SU-DHL-6 (cell line): ENCODE data around the gene KIF13A.

Source experiments
- H2AFZ ChIP-seq: fragments of 200-600 bp; sonication (generic); 2 replicates; pipeline ENCODE4 v1.6.1; 2014; ENCODE audit warnings: low read depth, mild to moderate bottlenecking, moderate library complexity, mixed read lengths, antibody characterized with exemption, low read length; ENCODE audit not compliant: severe bottlenecking
- H3F3A ChIP-seq: fragments of 200-600 bp; shearing (Covaris generic); 2 replicates; pipeline ENCODE4 v1.6.0; 2016; ENCODE audit warnings: antibody characterized with exemption, mild to moderate bottlenecking; ENCODE audit not compliant: insufficient read depth
- H3K27ac ChIP-seq: fragments of 200-600 bp; sonication (generic); 2 replicates; pipeline ENCODE4 v1.5.1; 2016; ENCODE audit warnings: low read depth, mild to moderate bottlenecking, low read length, moderate library complexity, mixed read lengths
- H3K27me3 ChIP-seq: fragments of 200-600 bp; sonication (generic), shearing (Covaris generic); 2 replicates; pipeline ENCODE4 v1.6.0; 2014; ENCODE audit warnings: mild to moderate bottlenecking, low read length
- H3K36me3 ChIP-seq: fragments of 200-600 bp; sonication (generic); 2 replicates; pipeline ENCODE4 v1.6.1; 2014; ENCODE audit warnings: mild to moderate bottlenecking, low read length, mixed read lengths
- H3K4me2 ChIP-seq: fragments of 300-600, 200-600 bp; shearing (Covaris generic), sonication (generic); 2 replicates; pipeline ENCODE4 v1.6.0; 2014; ENCODE audit warnings: low read length, low read depth, mild to moderate bottlenecking; ENCODE audit not compliant: poor library complexity, severe bottlenecking
- H3K4me3 ChIP-seq: fragments of 200-600 bp; sonication (generic); 2 replicates; pipeline ENCODE4 v1.5.1; 2014; ENCODE audit warnings: antibody characterized with exemption, low read length, mild to moderate bottlenecking, mixed read lengths; ENCODE audit not compliant: insufficient read depth, poor library complexity, severe bottlenecking
- H3K79me2 ChIP-seq: fragments of 200-600 bp; sonication (generic); 2 replicates; pipeline ENCODE4 v1.6.1; 2014; ENCODE audit warnings: mild to moderate bottlenecking, low read length, moderate library complexity; ENCODE audit not compliant: insufficient read depth
- H3K9ac ChIP-seq: fragments of 200-600 bp; sonication (generic); 2 replicates; pipeline ENCODE4 v1.7.0; 2014; ENCODE audit warnings: mild to moderate bottlenecking, low read length
- H3K9me2 ChIP-seq: fragments of 200-600 bp; sonication (generic); replicated peaks from 2 replicates; pipeline ENCODE4 v1.6.1; 2014; ENCODE audit warnings: low read length; ENCODE audit not compliant: insufficient read depth
- H3K9me3 ChIP-seq: fragments of 200-600 bp; sonication (generic); 2 replicates; pipeline ENCODE4 v1.6.1; 2014; ENCODE audit warnings: low read length, mixed read lengths; ENCODE audit not compliant: insufficient read depth
- H4K20me1 ChIP-seq: fragments of 200-600 bp; sonication (generic); 2 replicates; pipeline ENCODE4 v1.6.1; 2014; ENCODE audit warnings: low read depth, mild to moderate bottlenecking, antibody characterized with exemption, low read length, moderate library complexity, mixed read lengths
- EZH2phosphoT487 ChIP-seq: fragments of 200-600 bp; sonication (generic), shearing (Covaris generic); conservative IDR thresholded peaks from 2 replicates; pipeline ENCODE4 v1.6.1; 2018; ENCODE audit warnings: mild to moderate bottlenecking, antibody characterized with exemption, low read length, moderate library complexity, mixed read lengths
- TF ChIP-seq, protein P1 (sequence below): fragments of 200-600 bp; sonication (generic); IDR thresholded peaks from one replicate; pipeline ENCODE4 v1.5.1; 2017; ENCODE audit warnings: antibody characterized with exemption, mild to moderate bottlenecking, low read length, moderate library complexity; ENCODE audit not compliant: insufficient read depth, poor library complexity, severe bottlenecking

Gene KIF13A

DNA sequence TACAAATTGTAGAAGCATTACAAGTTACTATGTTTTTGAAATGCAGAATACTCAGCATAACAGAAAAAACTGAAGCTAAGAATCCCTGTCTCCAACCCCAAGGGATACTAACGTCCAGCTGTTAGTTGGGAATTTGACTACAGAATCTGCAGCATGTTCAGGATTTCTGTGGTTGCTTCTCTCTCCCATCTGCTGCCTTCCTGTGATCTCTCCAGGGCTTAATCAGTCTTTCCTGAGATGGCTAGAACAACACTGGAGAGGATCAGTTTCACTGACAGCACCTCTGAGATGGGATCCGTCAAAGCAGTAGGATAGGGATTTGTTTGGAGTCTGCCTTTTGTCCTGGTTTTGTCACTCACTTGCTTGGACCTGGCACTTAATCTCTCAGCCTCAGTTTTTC, 207.4 kb downstream of the KIF13A start:
- H3K4me3 ChIP-seq: no peak overlapping the region
- H3K9me2 ChIP-seq: no peaks in the 10 kb centered on the region
- no peaks in the 10 kb centered on the region for H3K36me3 ChIP-seq
- H3F3A ChIP-seq: no peaks in the 10 kb centered on the region
- H3K9me3 ChIP-seq: no peaks in the 10 kb centered on the region
- H4K20me1 ChIP-seq: no peaks in the 10 kb centered on the region
- H2AFZ ChIP-seq: no peak overlapping the region
- TF ChIP-seq, protein P1, sequence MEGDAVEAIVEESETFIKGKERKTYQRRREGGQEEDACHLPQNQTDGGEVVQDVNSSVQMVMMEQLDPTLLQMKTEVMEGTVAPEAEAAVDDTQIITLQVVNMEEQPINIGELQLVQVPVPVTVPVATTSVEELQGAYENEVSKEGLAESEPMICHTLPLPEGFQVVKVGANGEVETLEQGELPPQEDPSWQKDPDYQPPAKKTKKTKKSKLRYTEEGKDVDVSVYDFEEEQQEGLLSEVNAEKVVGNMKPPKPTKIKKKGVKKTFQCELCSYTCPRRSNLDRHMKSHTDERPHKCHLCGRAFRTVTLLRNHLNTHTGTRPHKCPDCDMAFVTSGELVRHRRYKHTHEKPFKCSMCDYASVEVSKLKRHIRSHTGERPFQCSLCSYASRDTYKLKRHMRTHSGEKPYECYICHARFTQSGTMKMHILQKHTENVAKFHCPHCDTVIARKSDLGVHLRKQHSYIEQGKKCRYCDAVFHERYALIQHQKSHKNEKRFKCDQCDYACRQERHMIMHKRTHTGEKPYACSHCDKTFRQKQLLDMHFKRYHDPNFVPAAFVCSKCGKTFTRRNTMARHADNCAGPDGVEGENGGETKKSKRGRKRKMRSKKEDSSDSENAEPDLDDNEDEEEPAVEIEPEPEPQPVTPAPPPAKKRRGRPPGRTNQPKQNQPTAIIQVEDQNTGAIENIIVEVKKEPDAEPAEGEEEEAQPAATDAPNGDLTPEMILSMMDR: no peak
- TF ChIP-seq EZH2phosphoT487: no peak
- no peak overlapping the region for H3K9ac ChIP-seq
- H3K27me3 ChIP-seq: 0 out of 2 replicates have a peak, but pooled peaks cover 3% of the 10 kb centered on the region
- H3K4me2 ChIP-seq: no peak overlapping the region
- H3K27ac ChIP-seq: no peak overlapping the region
- no peaks in the 10 kb centered on the region for H3K79me2 ChIP-seq

DNA sequence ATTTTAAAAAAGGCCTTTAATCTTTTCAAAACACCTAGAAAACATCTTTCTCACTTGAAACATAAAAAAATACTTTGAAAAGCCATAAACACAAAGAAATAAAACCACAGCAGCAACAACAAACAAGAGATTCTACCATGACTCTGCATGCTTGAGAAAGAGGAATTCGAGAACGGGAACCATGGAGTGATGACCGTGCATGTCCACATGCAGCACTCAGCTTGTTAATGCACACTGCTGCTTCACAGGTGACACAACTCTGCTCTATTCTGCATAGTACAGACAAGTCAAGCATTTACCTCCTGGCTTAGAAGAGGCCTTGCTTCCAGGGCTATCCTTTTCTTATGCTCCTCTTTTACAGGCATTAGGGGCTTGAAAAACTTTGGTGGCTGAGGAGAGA, 215.8 kb downstream of the KIF13A start:
- Histone ChIP-seq H2AFZ (no peak overlapping the region), H3K4me2 (no peak overlapping the region), H4K20me1 (no peaks in the 10 kb centered on the region; the same call in 1 of the 2 replicates), H3K9me2 (no peaks in the 10 kb centered on the region), H3K9me3 (no peaks in the 10 kb centered on the region), H3K36me3 (no peaks in the 10 kb centered on the region), H3K9ac (no peak overlapping the region), H3K27ac (no peak overlapping the region), H3K79me2 (no peaks in the 10 kb centered on the region), H3K4me3 (no peak overlapping the region), H3F3A (no peaks in the 10 kb centered on the region), H3K27me3 (no peaks in the 10 kb centered on the region)
- TF ChIP-seq, protein P1: no peak
- TF ChIP-seq EZH2phosphoT487: no peak

DNA sequence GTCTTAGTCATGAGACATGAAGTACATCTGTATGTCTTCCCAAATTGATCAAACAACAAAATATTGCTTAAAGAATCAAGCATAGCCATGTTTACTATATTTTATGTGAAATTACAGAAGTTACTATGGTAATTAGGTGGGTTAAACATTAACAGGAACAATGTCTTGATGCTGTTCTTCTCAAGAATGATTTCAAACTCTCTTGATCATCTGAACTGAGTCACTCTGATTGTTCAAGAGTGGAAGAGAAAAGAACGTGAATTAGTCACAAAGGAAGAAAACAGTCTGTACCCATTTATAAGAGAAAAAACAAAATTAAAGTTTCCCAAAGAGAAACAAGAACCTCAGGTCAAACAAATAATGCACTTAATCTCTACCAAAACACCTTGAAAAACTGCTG, 218.6 kb downstream of the KIF13A start:
- no peaks in the 10 kb centered on the region for H3F3A ChIP-seq
- H3K79me2 ChIP-seq: no peaks in the 10 kb centered on the region
- TF ChIP-seq, protein P1: no peak
- TF ChIP-seq EZH2phosphoT487: no peak
- no peak overlapping the region for H3K4me2 ChIP-seq
- no peaks in the 10 kb centered on the region for H3K9me3 ChIP-seq
- H3K9ac ChIP-seq: no peak overlapping the region
- H4K20me1 ChIP-seq: no peaks in the 10 kb centered on the region; the same call in 1 of the 2 replicates
- H3K4me3 ChIP-seq: no peak overlapping the region
- H3K9me2 ChIP-seq: no peaks in the 10 kb centered on the region
- H2AFZ ChIP-seq: no peak overlapping the region
- H3K36me3 ChIP-seq: no peaks in the 10 kb centered on the region
- no peaks in the 10 kb centered on the region for H3K27me3 ChIP-seq
- no peak overlapping the region for H3K27ac ChIP-seq
